HepG2 (cell line): ENCODE results near the gene HSD17B2. TPM values are rescaled to one million over a fixed set of nuclear protein-coding genes. Genes with fewer than 3 reads are reported as not detected.

Source experiments
- ATAC-seq: fragments of 200-7000 bp; cut with Tn5 transposase; 3 replicates; pipeline ENCODE4 v1.9.1; 2020; ENCODE audit warnings: mild to moderate bottlenecking, moderate library complexity
- BruUV-seq: library from RNA; stranded (reverse); fragments of 400-500 nt; replicated peaks from 2 replicates; lab custom pipeline; 2021; lab: Mats Ljungman, UMichigan
- CTCF ChIA-PET: fragments of 300-600 bp; formaldehyde crosslinking; extraction: SDS; loops from one replicate; lab custom pipeline; 2021; ENCODE audit warnings: low total read pairs, inconsistent platforms, low intra/inter-chr PET ratio; lab: Yijun Ruan, JAX
- POLR2A ChIA-PET: fragments of 350-600 bp; sonication (Branson Sonifier 250); formaldehyde crosslinking; loops from one replicate; lab custom pipeline; 2020; ENCODE audit warnings: antibody characterized with exemption, inconsistent platforms; lab: Yijun Ruan, JAX
- DNase-seq: peaks from one replicate; pipeline ENCODE4 v3.0.0-alpha.2; 2015; ENCODE audit warnings: low spot score
- FAIRE-seq: peaks from 3 replicates; lab custom pipeline; 2011; peaks lifted over from hg19 to GRCh38; lab: Jason Lieb, UNC
- H2AFZ ChIP-seq: one replicate; pipeline ENCODE4 v1.6.1; 2011; ENCODE audit warnings: low read length, inconsistent platforms
- H3K27ac ChIP-seq: fragments of 300-600 bp; 3 replicates; pipeline ENCODE4 v1.8.0; 2011; ENCODE audit warnings: mixed run types, mild to moderate bottlenecking, mixed read lengths, low read length, inconsistent platforms; ENCODE audit not compliant: insufficient read depth; ENCODE audit errors: extremely low read length
- H3K27me3 ChIP-seq, 2 experiments: fragments of 200-600 bp in 1 of 2; 2 replicates in 1 of 2; 3 replicates in 1 of 2; pipeline versions ENCODE4 v1.6.0 to v1.8.0; 2011; ENCODE audit warnings: low read length in 2 of 2, mild to moderate bottlenecking in 2 of 2, moderate library complexity in 2 of 2, inconsistent platforms in 1 of 2; ENCODE audit not compliant: insufficient read depth in 2 of 2, control insufficient read depth in 1 of 2
- H3K36me3 ChIP-seq, 2 experiments: fragments of 200-600 bp in 1 of 2; replicated peaks in 1 of 2; 2 replicates in 1 of 2; 3 replicates in 1 of 2; pipeline versions ENCODE4 v1.5.1 to v1.8.0; 2011; ENCODE audit warnings: low read length in 2 of 2, inconsistent platforms in 1 of 2; ENCODE audit not compliant: insufficient read depth in 2 of 2, control insufficient read depth in 1 of 2
- H3K4me1 ChIP-seq: 2 replicates; pipeline ENCODE4 v1.5.1; 2012; ENCODE audit warnings: low read length, inconsistent platforms; ENCODE audit not compliant: insufficient read depth
- H3K4me2 ChIP-seq: 2 replicates; pipeline ENCODE4 v1.6.0; 2011; ENCODE audit warnings: low read depth, low read length, inconsistent platforms
- H3K4me3 ChIP-seq, 3 experiments: fragments of 200-600 bp in 1 of 3; sonication (generic), shearing (Covaris generic) in 1 of 3; replicated peaks in 1 of 3; 2 replicates each; pipeline ENCODE4 v1.5.1; 2011 to 2016; ENCODE audit warnings: low read length in 3 of 3, inconsistent platforms in 2 of 3, low read depth in 2 of 3, mild to moderate bottlenecking in 2 of 3, control low read depth in 1 of 3, mixed read lengths in 1 of 3; ENCODE audit not compliant: insufficient read depth in 1 of 3
- H3K79me2 ChIP-seq: one replicate; pipeline ENCODE4 v1.6.1; 2011; ENCODE audit warnings: low read length, inconsistent platforms; ENCODE audit not compliant: insufficient read depth
- H3K9ac ChIP-seq: 2 replicates; pipeline ENCODE4 v1.6.0; 2011; ENCODE audit warnings: mild to moderate bottlenecking, low read depth, low read length, inconsistent platforms; ENCODE audit not compliant: insufficient read depth
- H3K9me3 ChIP-seq: 2 replicates; pipeline ENCODE4 v1.5.1; 2012; ENCODE audit warnings: mild to moderate bottlenecking, low read length
- H4K20me1 ChIP-seq: 2 replicates; pipeline ENCODE4 v1.6.0; 2011; ENCODE audit warnings: inconsistent platforms, mild to moderate bottlenecking, low read length, moderate library complexity; ENCODE audit not compliant: insufficient read depth
- ASH2L ChIP-seq: fragments of 300-600, 200-600 bp; sonication (generic); IDR thresholded peaks from 2 replicates; pipeline ENCODE4 v1.7.0; 2017; ENCODE audit warnings: low read depth, mild to moderate bottlenecking, moderate library complexity, mixed read lengths, low read length; ENCODE audit not compliant: insufficient read length
- CBFB ChIP-seq: sonication (generic); formaldehyde crosslinking; IDR thresholded peaks from 2 replicates; pipeline ENCODE4 v1.4.0; 2020; ENCODE audit warnings: missing genetic modification reagents
- DDIT3 ChIP-seq: sonication (generic); formaldehyde crosslinking; IDR thresholded peaks from 2 replicates; pipeline ENCODE4 v1.4.0; 2020; ENCODE audit warnings: mild to moderate bottlenecking, missing genetic modification reagents
- DR1 ChIP-seq: sonication (generic); formaldehyde crosslinking; IDR thresholded peaks from 2 replicates; pipeline ENCODE4 v1.8.0; 2021; ENCODE audit warnings: mild to moderate bottlenecking, missing genetic modification reagents, inconsistent platforms
- MEIS2 ChIP-seq: sonication (generic); formaldehyde crosslinking; IDR thresholded peaks from 2 replicates; pipeline ENCODE4 v1.9.0; 2021; ENCODE audit warnings: mild to moderate bottlenecking, missing genetic modification reagents
- MTF2 ChIP-seq: sonication (generic); formaldehyde crosslinking; IDR thresholded peaks from 2 replicates; pipeline ENCODE4 v1.5.0; 2020; ENCODE audit warnings: missing genetic modification reagents, borderline replicate concordance
- PHF20 ChIP-seq: sonication (generic); formaldehyde crosslinking; IDR thresholded peaks from 2 replicates; pipeline ENCODE4 v1.5.0; 2020; ENCODE audit warnings: mild to moderate bottlenecking, missing genetic modification reagents
- POLR2AphosphoS2 ChIP-seq: IDR thresholded peaks from 2 replicates; pipeline ENCODE4 v1.6.1; 2011; ENCODE audit warnings: low read depth, low read length, improper control_type of control experiment
- PTBP1 ChIP-seq: fragments of 200-400 bp; formaldehyde crosslinking; IDR thresholded peaks from 2 replicates; pipeline ENCODE4 v1.6.1; 2018; ENCODE audit warnings: low read length, low read depth; ENCODE audit not compliant: poor library complexity, severe bottlenecking
- RXRB ChIP-seq: IDR thresholded peaks from 2 replicates; pipeline ENCODE4 v1.6.1; 2016; ENCODE audit warnings: borderline replicate concordance, missing genetic modification reagents, missing compliant biosample characterization
- SNRNP70 ChIP-seq: fragments of 200-400 bp; formaldehyde crosslinking; IDR thresholded peaks from 2 replicates; pipeline ENCODE4 v1.6.1; 2017; ENCODE audit warnings: mild to moderate bottlenecking, low read depth, low read length, moderate library complexity
- STAT5B ChIP-seq: sonication (generic); formaldehyde crosslinking; IDR thresholded peaks from 2 replicates; pipeline ENCODE4 v1.4.0; 2020; ENCODE audit warnings: missing genetic modification reagents
- TARDBP ChIP-seq: sonication (generic); formaldehyde crosslinking; IDR thresholded peaks from 2 replicates; pipeline ENCODE4 v1.8.0; 2022; ENCODE audit warnings: mild to moderate bottlenecking, missing genetic modification reagents
- ZFP62 ChIP-seq: sonication (generic); formaldehyde crosslinking; IDR thresholded peaks from 2 replicates; pipeline ENCODE4 v1.4.0; 2020; ENCODE audit warnings: missing genetic modification reagents
- ZNF12 ChIP-seq: sonication (generic); formaldehyde crosslinking; IDR thresholded peaks from 2 replicates; pipeline ENCODE4 v1.5.0; 2020; ENCODE audit warnings: missing genetic modification reagents
- ZNF207 ChIP-seq: fragments of 450-650 bp; IDR thresholded peaks from 2 replicates; pipeline ENCODE4 v1.6.1; 2016; ENCODE audit warnings: antibody characterized with exemption, borderline replicate concordance
- ZNF839 ChIP-seq: sonication (generic); formaldehyde crosslinking; IDR thresholded peaks from 2 replicates; pipeline ENCODE4 v1.4.0; 2020; ENCODE audit warnings: missing genetic modification reagents, mild to moderate bottlenecking, borderline replicate concordance
- ZSCAN25 ChIP-seq: sonication (generic); formaldehyde crosslinking; IDR thresholded peaks from 2 replicates; pipeline ENCODE4 v1.8.0; 2022; ENCODE audit warnings: mild to moderate bottlenecking, missing genetic modification reagents
- WGBS: methylation state at CpG from one replicate; pipeline ENCODE4 v1.1.6; 2017; ENCODE audit warnings: low lambda C conversion rate; 5-methylcytosine and 5-hydroxymethylcytosine counted together
- in situ Hi-C: cut with HindIII; loops from 2 replicates; pipeline ENCODE4 v1.10.0; 2017; ENCODE audit warnings: low pct_unique_long_range_greater_than_20kb; ENCODE audit not compliant: extremely low pct_ligation_motif_present
- intact Hi-C: fragments of 100-400 bp; cut with micrococcal nuclease; formaldehyde crosslinking; loops from one replicate; pipeline ENCODE4 v1.10.0; 2022; ENCODE audit not compliant: unreplicated experiment
- polyA plus RNA-seq, 8 experiments: library from polyadenylated mRNA; depleted of rRNA in 3 of 8; stranded (reverse) in 7 of 8; unstranded in 1 of 8; fragments of >200 nt; fragmentation: Illumina TruSeq in 4 of 8; extraction: Trizol in 4 of 8; gene quantifications; 2 replicates each; pipeline versions ENCODE4 v1.2.1 to v1.2.3, GENCODE V29; 2011 to 2016; ENCODE audit warnings: low read depth in 4 of 8, missing spikeins in 1 of 8, mixed read lengths in 1 of 8; ENCODE audit not compliant: insufficient read depth in 1 of 8
- total RNA-seq, 5 experiments: library from RNA; depleted of rRNA; stranded (reverse); fragments of >200 nt; fragmentation: Illumina TruSeq; extraction: Trizol; gene quantifications; 2 replicates each; pipeline ENCODE4 v1.2.3, GENCODE V29; 2016; ENCODE audit warnings: low read depth in 1 of 5
- TF ChIP-seq, protein P1 (sequence below): sonication (generic); formaldehyde crosslinking; IDR thresholded peaks from 2 replicates; pipeline ENCODE4 v1.9.0; 2021; ENCODE audit warnings: missing genetic modification reagents, borderline replicate concordance
- TF ChIP-seq, protein P2 (sequence below): IDR thresholded peaks from 2 replicates; pipeline ENCODE4 v1.6.1; 2018; ENCODE audit warnings: missing genetic modification reagents, mild to moderate bottlenecking, missing compliant biosample characterization

Gene HSD17B2
- total and polyA plus RNA-seq, 2 of the 13 experiments (the other 11 are each of a cell fraction or from before 2014, with no cell fraction given) = 26.3 to 69.3 TPM

DNA sequence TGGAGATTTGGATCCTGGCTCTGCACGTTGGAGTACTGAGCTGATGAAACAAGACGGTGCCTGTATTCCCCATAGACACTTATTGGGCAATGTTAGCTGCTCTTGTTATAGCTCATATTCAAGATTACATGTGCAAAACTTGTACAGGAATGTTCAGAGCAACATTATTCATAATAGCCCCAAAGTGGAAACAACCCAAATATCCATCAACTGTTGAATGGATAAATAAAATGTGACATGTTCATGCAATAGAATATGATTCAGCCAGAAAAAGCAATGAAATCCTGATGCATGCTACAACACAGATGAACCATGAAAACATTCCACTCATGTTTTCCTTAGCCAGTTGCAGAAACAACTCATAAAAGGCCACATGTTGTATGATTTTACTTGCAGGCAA, 18.1 kb upstream of the HSD17B2 start:
- peaks cover 6% of the 10 kb centered on the region; the same call in 1 of the 2 replicates for H3K9me3 ChIP-seq
- TF ChIP-seq ZFP62 = no peak
- no peak for TF ChIP-seq CBFB (CRISPR knock-in tag)
- TF ChIP-seq POLR2AphosphoS2 = no peak
- no peak for TF ChIP-seq ZNF12 (CRISPR knock-in tag)
- TF ChIP-seq DR1 (CRISPR knock-in tag) = no peak
- no peak for TF ChIP-seq RXRB (CRISPR knock-in tag)
- no peak for TF ChIP-seq SNRNP70
- TF ChIP-seq PHF20 (CRISPR knock-in tag) = no peak
- TF ChIP-seq MTF2 (CRISPR knock-in tag) = no peak
- no peak for TF ChIP-seq ZSCAN25 (CRISPR knock-in tag)
- TF ChIP-seq, protein P1, sequence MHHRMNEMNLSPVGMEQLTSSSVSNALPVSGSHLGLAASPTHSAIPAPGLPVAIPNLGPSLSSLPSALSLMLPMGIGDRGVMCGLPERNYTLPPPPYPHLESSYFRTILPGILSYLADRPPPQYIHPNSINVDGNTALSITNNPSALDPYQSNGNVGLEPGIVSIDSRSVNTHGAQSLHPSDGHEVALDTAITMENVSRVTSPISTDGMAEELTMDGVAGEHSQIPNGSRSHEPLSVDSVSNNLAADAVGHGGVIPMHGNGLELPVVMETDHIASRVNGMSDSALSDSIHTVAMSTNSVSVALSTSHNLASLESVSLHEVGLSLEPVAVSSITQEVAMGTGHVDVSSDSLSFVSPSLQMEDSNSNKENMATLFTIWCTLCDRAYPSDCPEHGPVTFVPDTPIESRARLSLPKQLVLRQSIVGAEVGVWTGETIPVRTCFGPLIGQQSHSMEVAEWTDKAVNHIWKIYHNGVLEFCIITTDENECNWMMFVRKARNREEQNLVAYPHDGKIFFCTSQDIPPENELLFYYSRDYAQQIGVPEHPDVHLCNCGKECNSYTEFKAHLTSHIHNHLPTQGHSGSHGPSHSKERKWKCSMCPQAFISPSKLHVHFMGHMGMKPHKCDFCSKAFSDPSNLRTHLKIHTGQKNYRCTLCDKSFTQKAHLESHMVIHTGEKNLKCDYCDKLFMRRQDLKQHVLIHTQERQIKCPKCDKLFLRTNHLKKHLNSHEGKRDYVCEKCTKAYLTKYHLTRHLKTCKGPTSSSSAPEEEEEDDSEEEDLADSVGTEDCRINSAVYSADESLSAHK (CRISPR knock-in tag) = no peak
- no peak for TF ChIP-seq DDIT3 (CRISPR knock-in tag)
- no peak for TF ChIP-seq ZNF207
- TF ChIP-seq STAT5B (CRISPR knock-in tag) = no peak
- TF ChIP-seq MEIS2 (CRISPR knock-in tag) = no peak
- TF ChIP-seq ZNF839 (CRISPR knock-in tag) = no peak
- no peak for TF ChIP-seq PTBP1
- no peak for TF ChIP-seq TARDBP (CRISPR knock-in tag)
- TF ChIP-seq ASH2L = no peak
- TF ChIP-seq, protein P2, sequence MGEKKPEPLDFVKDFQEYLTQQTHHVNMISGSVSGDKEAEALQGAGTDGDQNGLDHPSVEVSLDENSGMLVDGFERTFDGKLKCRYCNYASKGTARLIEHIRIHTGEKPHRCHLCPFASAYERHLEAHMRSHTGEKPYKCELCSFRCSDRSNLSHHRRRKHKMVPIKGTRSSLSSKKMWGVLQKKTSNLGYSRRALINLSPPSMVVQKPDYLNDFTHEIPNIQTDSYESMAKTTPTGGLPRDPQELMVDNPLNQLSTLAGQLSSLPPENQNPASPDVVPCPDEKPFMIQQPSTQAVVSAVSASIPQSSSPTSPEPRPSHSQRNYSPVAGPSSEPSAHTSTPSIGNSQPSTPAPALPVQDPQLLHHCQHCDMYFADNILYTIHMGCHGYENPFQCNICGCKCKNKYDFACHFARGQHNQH (CRISPR knock-in tag) = no peak
- POLR2A ChIA-PET = no interaction called here
- H3K27ac ChIP-seq = no peak overlapping the region
- CTCF ChIA-PET = no interaction called here
- intact Hi-C loops (no loop called here), in situ Hi-C loops (no loop called here)
- H3K9ac ChIP-seq = no peak overlapping the region
- ATAC-seq (no peak), DNase-seq (no peak), FAIRE-seq (no peak)
- BruUV-seq = no TSS peak
- peaks cover 1 to 22% of the 10 kb centered on the region in 2 experiments; a peak in 3 of 5 replicates for H3K27me3 ChIP-seq
- H3K4me2 ChIP-seq = no peak overlapping the region
- H4K20me1 ChIP-seq = no peaks in the 10 kb centered on the region
- H2AFZ ChIP-seq = no peak overlapping the region
- WGBS = 39% methylated on average over 2 of the region's 2 CpGs
- no peaks in the 10 kb centered on the region; the same call in 1 of the 2 replicates for H3K4me1 ChIP-seq
- no peak overlapping the region for H3K4me3 ChIP-seq
- H3K36me3 ChIP-seq = no peaks in the 10 kb centered on the region
- no peaks in the 10 kb centered on the region for H3K79me2 ChIP-seq
